Activated gamma-delta T cell (primary cell): ENCODE measurements around the gene GGCX.
"Not testable (repeated sequence)": the region's sequence is repeated elsewhere in the genome, so short reads cannot be mapped to it uniquely, and the experiment has no call there.

Experiments
- DNase-seq: peaks from one replicate; lab custom pipeline; 2025; lab: John Stamatoyannopoulos, UW
- total RNA-seq, 2 donors: gene quantifications; one replicate each; lab custom pipeline; 2026; lab: John Stamatoyannopoulos, UW

GGCX gene
- total RNA-seq, result 47.1 to 66.5 reads per million in 2 donors

DNA sequence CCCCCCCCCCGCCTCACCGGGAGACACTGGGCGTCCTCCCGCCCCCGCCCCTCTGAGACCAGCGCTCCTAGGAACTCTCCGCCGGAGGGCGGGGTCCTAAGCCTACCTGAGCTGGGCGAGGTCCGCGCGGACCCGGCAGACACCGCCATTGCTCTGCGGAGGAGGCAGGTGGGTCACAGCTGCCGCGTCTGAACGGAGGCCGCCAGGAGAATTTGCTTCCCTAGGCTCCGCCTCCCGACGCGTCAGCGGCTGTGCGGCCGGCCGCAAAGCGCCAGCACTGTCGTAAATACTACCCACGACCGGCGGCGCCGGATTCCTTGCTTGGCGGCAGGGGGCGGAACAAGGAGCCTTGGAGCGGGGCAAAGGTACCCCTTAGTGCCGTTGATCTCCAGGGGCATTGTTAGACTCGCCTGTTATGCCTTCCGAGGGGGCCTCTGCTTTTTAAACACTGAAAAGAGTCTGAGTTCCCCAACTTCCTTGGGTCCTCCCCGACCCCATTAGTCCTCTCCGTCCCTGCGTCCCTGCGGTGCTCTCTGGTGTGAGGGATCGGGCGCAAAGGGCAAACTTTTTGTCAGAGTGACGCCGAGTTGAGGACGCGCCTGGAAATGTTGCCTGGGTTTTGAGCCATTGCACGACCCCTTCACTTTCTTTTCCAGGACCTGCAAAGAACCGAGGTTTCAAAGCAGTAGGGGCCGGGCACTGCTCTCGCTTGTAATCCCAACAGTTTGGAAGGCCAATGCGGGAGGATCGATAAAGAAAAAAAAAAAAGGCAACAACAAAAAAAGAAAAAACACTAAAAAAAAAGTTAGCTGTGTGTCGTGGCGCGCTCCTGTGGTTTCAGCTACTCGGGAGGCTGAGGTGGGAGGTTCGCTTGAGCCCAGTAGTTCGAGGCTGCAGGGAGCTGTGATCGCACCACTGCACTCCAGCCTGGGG lies at the start of gene GGCX:
TSS of gene GGCX (minus strand) at position 214 of the 933 bp plus-strand sequence. CDS start at position 149, 65 bp downstream.
- DNase-seq, result peak; percentile 90

DNA sequence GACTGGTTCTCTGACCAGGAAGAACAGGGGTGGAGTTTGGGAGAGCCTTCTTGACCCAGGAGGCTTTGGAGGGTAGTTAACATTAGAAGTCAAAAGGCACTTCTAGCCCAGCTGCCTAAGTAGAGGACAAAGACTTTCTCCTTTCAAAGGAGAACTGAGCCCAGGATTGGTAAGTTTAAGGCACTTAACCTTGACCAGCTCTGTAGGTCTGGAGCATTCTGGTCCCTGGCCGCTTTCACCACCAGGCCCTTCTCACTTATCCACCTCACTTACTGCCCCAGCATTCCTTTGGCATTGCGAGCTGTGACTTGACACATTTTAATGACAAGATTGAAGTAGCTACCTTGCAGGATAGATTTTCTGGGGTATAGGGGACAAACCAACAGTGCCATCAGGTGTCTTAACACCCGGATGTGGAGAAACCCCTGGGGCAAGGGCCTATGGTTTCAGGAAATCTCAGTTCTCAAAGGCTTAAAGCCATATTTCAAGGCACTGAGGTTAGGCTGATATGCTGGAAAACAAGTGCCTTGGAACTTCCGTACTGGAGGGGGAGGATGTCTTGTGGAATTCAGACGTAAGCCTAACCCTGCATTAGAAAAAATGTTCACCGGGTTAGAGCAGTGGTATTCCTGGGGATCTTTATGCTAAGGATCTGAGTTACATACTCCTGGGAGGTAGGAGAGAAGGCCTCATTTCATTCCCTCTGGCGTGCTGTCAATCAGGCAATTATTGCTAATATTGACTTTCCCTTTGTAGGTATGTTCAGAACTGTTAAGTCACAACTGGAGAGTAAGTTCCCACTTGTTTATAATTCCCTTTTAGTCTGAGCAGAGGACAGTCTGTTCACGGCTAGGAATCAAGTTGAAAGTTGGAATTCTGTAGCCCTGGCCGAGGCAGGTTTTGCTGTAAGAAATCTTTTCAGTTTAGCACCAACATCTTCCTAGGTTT lies 46.2 kb upstream of the GGCX start:
- no peak for DNase-seq

DNA sequence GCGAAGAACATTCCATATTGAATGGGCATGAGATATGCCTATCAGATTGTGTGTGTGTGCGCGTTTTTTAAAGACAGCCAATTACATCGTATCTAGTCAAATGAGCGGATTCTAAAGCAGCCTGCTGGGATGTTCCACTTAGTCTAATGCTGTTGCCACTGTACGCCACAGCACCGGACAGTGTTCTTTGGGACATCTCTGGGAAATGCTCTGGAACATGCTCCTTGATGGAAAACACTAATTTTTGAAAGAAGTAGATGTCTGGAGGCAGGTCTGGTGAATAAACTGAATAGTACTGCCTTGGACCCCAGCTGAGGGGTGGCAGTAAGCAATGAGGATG lies 44.8 kb upstream of the GGCX start:
- DNase-seq, result no peak

DNA sequence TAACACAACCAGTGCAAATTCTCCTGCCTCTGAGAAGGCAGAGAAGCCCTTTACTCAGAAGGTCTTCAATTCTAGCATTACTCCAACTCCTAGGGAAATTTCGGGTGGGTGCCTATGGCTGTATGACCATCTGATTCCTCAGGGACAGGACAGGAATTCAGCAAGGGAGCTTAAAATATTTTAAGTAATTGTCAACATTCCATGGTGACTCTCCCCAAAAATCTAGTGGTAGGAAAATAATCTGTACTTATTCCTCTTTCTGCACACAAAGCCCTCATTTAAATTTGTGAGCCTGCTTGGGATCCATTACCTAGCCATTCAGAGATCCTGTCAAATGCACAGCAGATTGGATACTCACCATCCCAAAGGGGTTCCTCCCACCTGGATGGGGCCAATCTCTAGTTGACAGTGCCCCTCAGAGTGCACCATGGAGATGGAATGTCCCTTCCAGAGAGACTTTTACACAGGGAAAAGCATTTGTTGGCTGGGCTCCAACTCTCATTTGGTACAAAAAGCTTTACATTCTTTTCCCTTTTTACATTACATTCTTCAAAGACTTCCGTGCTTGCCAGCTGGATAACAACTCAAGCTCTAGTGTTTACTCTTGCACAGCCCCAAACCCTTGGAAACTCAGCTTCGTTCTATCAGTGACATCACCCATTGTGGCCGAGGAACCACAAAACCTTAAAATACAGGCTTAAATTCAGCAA lies 44.3 kb upstream of the GGCX start:
- DNase-seq, result no peak

DNA sequence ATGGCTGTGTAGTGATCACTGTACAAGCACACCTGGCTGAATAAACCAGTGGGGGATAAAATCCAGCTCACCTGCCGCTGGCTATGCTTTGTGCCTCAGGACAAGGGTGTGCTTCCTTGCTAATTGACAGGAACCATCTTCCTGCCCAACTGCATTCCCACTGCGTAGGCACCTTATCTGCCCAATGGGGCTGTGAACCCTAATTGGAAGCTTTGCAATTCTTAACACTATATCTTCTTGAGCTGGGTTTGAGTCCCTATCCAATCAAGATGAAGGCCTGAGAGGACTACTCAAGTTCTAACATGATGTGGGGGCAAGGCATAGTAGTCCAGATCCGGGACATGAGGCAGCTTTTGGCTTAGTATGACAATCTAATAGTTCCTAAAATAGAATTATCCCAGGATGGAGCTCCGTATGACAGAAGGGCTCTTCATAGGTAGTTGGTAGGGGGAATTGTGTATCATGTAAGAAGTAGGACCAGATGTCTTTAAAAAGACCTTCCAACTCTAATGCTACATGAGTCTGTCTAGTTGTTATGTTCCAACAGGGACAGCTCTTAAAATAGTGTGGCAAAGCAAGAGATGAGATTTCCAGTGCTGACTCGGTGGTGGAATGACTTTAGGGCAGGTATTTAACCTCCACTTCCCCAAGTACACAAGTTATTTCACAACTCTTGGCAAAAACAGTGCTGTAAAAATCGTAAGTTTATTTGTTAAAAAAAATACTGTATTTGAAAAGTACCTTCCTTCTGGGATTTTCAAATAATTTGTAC lies 43.5 kb upstream of the GGCX start:
- no peak for DNase-seq

DNA sequence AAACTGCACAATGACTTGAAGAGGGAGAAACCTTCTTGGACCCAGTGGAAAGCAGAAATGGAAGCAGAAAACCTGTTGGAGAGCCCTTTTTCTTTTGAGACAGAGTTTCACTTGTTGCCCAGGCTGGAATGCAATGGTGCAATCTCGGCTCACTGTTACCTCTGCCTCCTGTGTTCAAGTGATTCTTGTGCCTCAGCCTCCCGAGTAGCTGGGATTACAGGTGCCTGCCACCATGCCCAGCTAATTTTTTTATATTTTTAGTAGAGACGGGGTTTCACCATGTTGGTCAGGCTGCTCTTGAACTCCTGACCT lies 42.8 kb upstream of the GGCX start:
- not testable (repeated sequence) for DNase-seq

DNA sequence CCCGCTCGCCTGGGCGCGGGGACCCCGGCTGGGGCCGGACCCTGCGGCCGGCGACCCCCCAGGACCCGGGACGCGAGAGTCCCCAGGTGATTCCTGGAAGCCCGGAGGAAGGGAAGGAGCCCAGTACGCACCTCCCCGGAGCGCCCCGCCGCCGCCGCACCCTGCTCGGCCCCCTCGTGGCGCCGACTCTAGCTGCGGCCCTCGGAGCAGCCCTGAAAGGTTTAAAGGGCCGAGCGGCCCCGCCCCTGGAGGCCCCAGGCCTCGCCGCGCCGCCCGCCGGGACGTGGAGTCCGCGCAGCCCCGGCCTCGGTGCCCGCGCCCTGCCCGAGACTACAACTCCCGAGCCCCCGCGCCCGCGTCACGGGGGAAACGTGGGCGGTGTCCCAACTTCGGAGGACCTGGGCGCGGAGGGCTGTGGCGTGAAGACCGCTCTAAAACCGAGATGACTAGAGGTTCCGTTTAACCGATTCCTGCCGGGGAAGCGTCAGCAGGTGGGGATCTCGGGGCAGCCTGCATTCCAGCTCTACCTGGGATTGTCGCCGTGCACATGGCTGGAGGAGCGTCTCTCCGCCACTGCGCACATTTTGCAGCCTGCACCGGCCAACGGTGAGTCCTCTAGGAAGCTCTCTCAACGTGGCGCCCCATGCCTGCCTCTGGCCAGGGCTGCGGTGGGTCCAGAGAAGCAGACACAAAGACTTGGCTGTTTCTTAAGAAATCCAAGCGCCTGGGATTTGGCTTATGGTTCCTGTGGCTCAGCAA lies 41.4 kb upstream of the GGCX start, which contains the start of gene TMEM150A:
TSS of gene TMEM150A (minus strand) at position 223 of the 759 bp plus-strand sequence. CDS start 750 bp downstream, outside the sequence.
- DNase-seq, result peak; percentile 86

DNA sequence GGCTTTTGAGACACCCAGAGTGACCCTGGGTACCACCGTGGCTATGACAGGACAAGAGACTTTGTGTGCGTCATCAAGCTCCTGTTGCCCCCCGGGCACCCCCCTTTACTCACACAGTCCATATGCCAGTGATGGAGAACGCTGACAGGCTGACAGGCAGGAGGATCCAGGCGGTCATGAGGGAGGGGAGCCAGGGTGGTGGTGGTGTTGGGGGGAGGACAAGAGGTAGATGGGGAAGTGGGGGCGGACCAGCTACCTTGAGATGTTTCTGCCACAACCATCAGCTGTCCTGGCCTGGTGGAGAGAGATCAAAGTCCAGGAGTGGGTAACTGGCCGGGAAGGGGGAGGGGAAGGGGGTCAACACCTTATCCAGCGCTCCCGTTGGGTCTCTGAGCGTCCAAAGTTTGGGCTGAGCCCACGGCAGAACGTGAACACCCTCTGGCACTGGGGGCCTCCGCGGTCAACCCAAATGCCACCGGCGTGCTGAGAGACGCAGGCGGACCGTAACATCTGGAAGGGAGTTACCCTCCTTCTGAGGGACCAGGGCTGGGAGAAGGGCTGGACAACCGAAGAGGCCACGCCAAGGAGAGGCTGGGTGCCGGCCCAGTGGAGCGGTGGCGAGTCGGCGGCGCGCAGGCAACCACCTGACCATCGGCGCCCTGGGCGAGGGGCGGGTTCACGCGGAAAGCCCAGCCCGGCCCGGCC lies 40.6 kb upstream of the GGCX start:
- no peak for DNase-seq

DNA sequence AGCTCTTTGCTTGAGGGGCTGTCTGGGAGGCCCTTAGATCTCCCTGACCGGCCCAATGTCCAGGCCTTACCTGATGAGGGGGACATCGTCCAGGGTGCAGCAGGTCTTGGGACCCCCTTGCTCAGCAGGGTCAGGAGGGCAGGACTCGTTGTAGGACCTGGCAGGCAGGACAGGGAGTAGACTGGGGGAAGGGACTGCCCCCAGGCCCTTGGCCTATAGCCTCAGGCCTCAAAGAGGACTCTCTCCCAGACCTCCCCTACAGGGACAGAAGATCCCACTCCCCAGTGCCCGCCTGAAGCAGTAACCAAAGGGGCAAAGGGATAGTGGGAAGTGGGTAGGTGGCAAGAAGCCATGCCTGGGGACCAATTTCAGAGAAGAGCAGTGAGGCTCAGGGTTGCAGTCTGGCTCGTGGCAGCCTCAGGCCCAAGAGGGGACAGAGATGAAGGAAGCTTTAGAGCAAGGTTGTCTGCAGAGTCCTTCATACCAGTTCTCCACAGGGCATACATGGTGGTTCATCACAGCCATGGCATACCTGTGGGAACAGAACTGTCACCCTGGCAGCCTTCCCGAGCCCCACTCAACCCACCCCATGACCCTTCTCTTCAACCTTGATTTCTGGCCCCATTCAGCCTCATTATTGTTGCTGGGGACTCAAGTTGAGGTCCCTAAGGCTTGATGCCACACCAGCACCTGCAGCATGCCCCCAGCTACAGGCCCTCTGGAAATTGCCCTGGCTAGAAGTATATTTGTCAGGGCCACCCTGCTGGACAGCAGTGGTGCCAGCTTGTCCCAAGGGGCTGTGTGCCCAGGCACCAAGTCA lies 39.9 kb upstream of the GGCX start:
- DNase-seq, result no peak

DNA sequence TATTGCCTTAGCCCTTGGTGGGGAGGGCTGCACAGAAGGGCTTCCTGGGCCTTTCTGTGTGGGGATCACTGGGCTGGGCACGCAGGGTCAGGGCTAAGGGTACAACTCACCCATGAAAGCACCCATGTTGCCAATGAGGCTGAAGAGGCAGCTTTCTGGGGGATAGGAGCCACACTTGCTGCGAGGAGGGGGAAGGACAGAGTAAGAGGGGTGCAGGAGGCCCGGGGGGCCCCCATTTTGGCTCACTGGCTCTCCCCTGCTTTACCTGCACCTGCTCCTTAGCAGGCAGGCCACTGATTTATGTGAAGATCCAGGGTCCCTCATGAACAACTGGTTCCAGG lies 38.9 kb upstream of the GGCX start:
- DNase-seq, result no peak

DNA sequence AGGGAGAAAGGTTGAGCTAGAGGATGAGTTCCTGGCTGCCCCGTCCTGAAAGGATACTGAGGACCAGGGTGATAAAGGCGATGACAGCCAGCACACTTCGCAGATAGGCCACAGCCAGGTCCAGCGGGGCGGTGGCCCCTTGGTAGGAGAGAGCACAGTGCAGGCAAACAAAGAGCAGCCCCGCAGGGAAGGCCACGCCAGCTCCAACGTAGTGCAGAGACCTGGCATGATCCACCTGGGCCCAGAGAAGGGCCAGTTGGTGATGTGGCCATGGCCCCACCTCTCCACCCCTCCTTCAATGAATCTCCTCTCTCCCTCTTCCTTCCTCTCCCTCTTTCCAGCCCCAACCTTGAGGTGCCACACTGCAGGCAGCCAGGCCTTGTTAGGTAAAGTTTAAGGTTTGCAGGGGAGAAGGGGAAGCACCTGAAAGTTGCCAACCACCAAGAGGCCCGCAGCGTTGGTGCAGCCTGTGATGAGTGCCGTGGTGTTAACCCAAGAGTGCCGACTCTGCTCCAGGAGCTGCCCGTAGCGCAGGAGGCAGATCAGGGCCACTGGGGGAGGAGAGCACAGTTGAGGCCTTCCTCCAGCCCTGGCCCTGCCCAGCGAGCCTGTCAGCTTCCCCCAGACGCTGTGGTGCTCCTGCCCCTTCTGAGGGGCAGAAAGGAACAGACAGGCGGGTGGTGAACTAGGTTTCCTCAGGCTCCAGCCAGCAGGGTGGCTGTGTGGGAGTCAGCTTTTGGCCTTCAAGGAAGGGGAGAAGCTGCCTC lies 38.4 kb upstream of the GGCX start:
- no peak for DNase-seq

DNA sequence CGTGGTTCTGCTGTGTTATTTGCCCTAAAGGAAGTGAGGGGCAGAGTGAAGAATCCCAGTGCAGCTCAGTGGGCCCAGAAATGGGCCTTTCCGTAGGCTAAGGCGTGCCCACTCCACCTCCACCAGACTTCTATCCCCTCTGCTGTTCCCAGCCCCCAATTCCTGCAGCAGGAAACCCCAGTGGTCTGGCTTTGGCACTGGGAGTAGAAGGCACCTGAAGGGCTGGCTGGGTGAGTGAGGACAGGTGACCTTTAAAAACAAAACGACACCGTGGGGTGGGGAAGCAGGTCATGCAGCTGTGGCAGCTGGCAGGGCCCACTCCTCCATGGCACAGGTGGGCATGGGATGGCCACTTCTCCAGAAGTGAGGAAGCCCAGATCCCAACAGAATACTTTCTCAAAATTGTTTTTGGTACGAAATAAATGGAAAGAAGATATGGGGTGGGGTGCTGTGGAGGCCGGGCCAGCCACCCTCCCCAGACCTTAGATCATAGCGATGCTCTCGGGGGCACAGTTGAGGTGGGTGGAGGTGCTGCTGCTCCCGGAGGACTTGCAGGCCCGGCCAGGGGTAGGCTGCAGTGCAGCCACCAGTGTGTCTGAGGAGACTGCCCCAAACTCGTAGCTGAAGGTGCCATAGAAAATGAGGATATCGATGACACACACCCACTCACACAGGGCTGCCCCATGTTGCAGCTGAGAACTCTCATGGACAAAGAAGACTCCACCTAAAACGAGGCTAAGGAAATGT lies 37.5 kb upstream of the GGCX start:
- no peak for DNase-seq

DNA sequence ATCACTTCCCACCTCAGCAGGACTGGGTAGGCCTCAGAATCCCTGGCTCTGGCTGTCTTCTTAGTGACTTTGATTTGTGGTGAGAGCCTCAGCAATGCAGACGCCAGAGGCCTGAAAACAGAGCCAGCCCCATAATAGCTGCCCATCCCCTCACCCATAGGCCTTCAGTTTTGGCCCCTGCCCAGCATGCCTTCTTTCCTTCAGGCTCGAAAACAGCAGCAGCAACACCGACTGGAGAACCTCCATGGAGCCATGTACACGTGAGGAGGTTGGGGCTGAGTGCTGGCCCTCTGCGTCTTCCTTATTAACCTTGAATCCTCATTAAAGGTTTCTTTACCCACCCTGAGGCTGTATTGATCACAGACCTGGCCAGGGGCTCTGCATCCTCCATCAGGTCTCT lies 35.9 kb upstream of the GGCX start:
- DNase-seq, result no peak

DNA sequence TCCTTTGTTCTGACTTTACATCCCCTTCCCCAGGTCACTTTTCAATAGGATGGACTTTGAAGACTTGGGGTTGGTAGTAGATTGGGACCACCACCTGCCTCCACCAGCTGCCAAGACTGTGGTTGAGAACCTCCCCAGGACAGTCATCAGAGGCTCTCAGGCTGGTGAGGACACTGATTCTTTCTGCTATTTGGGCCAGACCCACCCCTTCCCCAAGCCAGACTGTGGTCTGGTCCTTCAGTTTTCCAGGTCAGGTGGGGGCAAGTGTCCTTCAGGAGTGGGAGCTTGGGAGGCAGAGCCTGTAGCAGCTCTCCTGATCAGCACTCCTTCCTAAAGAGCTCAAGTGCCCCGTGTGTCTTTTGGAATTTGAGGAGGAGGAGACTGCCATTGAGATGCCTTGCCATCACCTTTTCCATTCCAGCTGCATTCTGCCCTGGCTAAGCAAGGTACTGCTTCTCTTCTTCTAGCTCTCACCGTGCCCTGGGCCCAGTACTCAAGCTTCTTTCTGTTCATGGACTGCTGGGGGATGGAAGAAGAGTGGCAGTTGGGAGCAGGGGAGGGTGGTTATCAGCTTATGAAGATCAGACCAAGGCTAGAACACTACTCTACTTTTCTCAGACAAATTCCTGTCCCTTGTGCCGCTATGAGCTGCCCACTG lies 35.3 kb upstream of the GGCX start:
- no peak for DNase-seq

DNA sequence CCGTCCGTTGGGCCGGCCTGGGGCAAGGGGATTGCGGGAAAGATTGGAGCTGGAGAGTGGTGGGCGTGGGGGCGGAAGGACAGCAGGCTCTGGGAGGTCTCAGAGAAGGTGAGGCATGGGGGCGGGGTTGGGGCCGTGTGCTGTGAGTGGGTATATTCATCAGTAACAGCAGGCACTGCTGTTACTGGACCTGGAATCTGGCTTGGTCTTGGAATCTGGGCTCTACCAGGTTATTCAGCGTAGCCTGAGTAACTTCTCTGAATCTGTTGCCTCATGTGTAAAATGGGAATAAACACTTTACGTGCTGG lies 34.7 kb upstream of the GGCX start:
- no peak for DNase-seq

DNA sequence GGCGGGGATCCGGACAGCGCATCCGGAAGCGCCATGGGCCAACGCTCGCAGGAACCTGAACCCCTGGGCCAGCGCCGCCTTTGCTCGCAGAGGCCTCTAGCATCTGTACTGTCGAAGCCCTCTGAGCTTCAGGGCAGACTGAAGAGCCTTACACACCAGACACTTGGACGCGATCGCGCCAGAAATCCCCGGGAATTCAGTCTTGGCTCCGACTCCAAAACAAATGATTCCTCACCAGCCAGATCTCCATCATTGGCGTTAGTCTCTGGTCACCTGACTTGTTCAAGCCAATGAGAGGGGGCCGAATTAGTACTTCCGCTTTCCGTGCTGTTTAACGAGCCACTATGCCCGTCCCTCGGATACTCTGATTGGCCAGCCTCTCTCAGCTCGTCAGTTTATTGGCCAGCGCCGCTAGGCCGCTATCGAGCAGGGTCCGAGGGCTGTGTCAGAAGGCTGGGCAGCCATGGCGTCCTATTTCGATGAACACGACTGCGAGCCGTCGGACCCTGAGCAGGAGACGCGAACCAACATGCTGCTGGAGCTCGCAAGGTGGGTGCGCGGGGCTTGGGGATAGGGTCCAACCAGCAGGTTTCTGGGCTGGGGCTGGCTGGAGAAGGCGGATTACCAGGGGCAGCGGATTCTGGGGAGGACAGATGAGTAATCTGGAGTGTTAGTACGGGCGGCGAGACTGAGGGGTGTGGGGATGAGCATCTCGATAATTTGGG lies 34.2 kb upstream of the GGCX start, which contains the start of gene RNF181:
TSS of gene RNF181 (plus strand) at position 445 of the 725 bp plus-strand sequence. CDS start at position 464, 19 bp downstream.
- peak; percentile 50 for DNase-seq
